Left hindlimb (tissue), 1 donor: Measurements from ENCODE around the gene IARS1.

ENCODE experiments used
- DNase-seq: peaks from one replicate; pipeline ENCODE4 v3.0.0-alpha.2; 2018

Gene IARS1

GRCh38 chr9:92295240-92295790, 1.8 kb upstream of the IARS1 start:
- no peak for DNase-seq

GRCh38 chr9:92294297-92294676, 790 bp upstream of the IARS1 start:
- DNase-seq, result no peak

GRCh38 chr9:92293075-92293354, 482 bp downstream of the IARS1 start:
- DNase-seq, result no peak

GRCh38 chr9:92292338-92293074, 991 bp downstream of the IARS1 start:
- no peak for DNase-seq

- no peak for DNase-seq
These were observed 1.9 kb downstream of the IARS1 start for GRCh38 chr9:92291577-92291976.

GRCh38 chr9:92290785-92291429, 2.6 kb downstream of the IARS1 start:
- no peak for DNase-seq

GRCh38 chr9:92289708-92290390, 3.6 kb downstream of the IARS1 start:
- no peak for DNase-seq

- DNase-seq, result no peak
These were observed 14.2 kb downstream of the IARS1 start for GRCh38 chr9:92279302-92279701.

- no peak for DNase-seq
These were observed 15.4 kb downstream of the IARS1 start for GRCh38 chr9:92278110-92278509.

GRCh38 chr9:92276331-92277032, 17.0 kb downstream of the IARS1 start:
- DNase-seq, result no peak

- no peak for DNase-seq
These were observed 18.0 kb downstream of the IARS1 start for GRCh38 chr9:92275541-92275940.

- DNase-seq, result no peak
These were observed 23.0 kb downstream of the IARS1 start for GRCh38 chr9:92270511-92270910.

- no peak for DNase-seq
These were observed 27.0 kb downstream of the IARS1 start for GRCh38 chr9:92266486-92266885.

GRCh38 chr9:92265154-92265553, 28.3 kb downstream of the IARS1 start:
- no peak for DNase-seq

- DNase-seq, result no peak
These were observed 30.4 kb downstream of the IARS1 start for GRCh38 chr9:92263131-92263530.

GRCh38 chr9:92257327-92257726, 36.2 kb downstream of the IARS1 start:
- DNase-seq, result no peak

- no peak for DNase-seq
These were observed 38.8 kb downstream of the IARS1 start for GRCh38 chr9:92254381-92255337.

- no peak for DNase-seq
These were observed 39.8 kb downstream of the IARS1 start for GRCh38 chr9:92253656-92254055.

- no peak for DNase-seq
These were observed 45.5 kb downstream of the IARS1 start for GRCh38 chr9:92247981-92248380.

GRCh38 chr9:92247296-92247695, 46.2 kb downstream of the IARS1 start:
- no peak for DNase-seq

GRCh38 chr9:92245005-92245797, 48.3 kb downstream of the IARS1 start:
- DNase-seq, result no peak
